Spinal cord (tissue), 10 donors: ENCODE measurements around the gene MRGPRD. TPM values are rescaled to one million over a fixed set of nuclear protein-coding genes. Genes with fewer than 3 reads are reported as not detected.
A peak's percentile ranks its signal among the peaks of the same experiment; 100 is the strongest.

Experiments
- DNase-seq, 6 donors: peaks; one replicate each; pipeline versions ENCODE4 v3.0.0 to v3.0.0-alpha.2; 2013 to 2015; ENCODE audit warnings: low spot score in 6 of 6, low read depth in 4 of 6
- H3K27ac ChIP-seq: one replicate; pipeline ENCODE4 v1.5.1; 2013; ENCODE audit warnings: low read depth, low read length, control low read depth
- H3K27me3 ChIP-seq: one replicate; pipeline ENCODE4 v1.6.1; 2013; ENCODE audit warnings: low read length; ENCODE audit not compliant: control insufficient read depth, insufficient read depth
- H3K36me3 ChIP-seq: one replicate; pipeline ENCODE4 v1.6.1; 2013; ENCODE audit warnings: low read length; ENCODE audit not compliant: control insufficient read depth, insufficient read depth
- H3K4me1 ChIP-seq: one replicate; pipeline ENCODE4 v1.6.1; 2013; ENCODE audit warnings: low read length; ENCODE audit not compliant: control insufficient read depth, insufficient read depth
- H3K4me3 ChIP-seq: one replicate; pipeline ENCODE4 v1.5.1; 2013; ENCODE audit warnings: low read depth, low read length, control low read depth
- H3K9me3 ChIP-seq: one replicate; pipeline ENCODE4 v1.6.1; 2013; ENCODE audit warnings: low read length; ENCODE audit not compliant: control insufficient read depth, insufficient read depth
- WGBS: methylation state at CpG from one replicate; pipeline ENCODE4 v1.1.5; 2013; ENCODE audit warnings: missing lambda C conversion rate; ENCODE audit not compliant: insufficient coverage; 5-methylcytosine and 5-hydroxymethylcytosine counted together
- polyA plus RNA-seq, 2 donors: library from polyadenylated mRNA; unstranded; fragments of 120-200 nt; gene quantifications; one replicate each; pipeline ENCODE4 v1.2.1, GENCODE V29; 2013; ENCODE audit not compliant: insufficient read length in 2 of 2
- total RNA-seq, 2 donors: library from RNA; depleted of rRNA in 1 of 2; stranded (reverse); fragments of 120-200 nt in 1 of 2; fragments of >200 nt in 1 of 2; gene quantifications; one replicate each; pipeline versions ENCODE4 v1.2.3 to v1.2.4, GENCODE V29; 2013 to 2014
- donor health status: healthy.

The MRGPRD gene
- total and polyA plus RNA-seq, 4 donors, result 0.89 TPM; not detected in 3

DNA sequence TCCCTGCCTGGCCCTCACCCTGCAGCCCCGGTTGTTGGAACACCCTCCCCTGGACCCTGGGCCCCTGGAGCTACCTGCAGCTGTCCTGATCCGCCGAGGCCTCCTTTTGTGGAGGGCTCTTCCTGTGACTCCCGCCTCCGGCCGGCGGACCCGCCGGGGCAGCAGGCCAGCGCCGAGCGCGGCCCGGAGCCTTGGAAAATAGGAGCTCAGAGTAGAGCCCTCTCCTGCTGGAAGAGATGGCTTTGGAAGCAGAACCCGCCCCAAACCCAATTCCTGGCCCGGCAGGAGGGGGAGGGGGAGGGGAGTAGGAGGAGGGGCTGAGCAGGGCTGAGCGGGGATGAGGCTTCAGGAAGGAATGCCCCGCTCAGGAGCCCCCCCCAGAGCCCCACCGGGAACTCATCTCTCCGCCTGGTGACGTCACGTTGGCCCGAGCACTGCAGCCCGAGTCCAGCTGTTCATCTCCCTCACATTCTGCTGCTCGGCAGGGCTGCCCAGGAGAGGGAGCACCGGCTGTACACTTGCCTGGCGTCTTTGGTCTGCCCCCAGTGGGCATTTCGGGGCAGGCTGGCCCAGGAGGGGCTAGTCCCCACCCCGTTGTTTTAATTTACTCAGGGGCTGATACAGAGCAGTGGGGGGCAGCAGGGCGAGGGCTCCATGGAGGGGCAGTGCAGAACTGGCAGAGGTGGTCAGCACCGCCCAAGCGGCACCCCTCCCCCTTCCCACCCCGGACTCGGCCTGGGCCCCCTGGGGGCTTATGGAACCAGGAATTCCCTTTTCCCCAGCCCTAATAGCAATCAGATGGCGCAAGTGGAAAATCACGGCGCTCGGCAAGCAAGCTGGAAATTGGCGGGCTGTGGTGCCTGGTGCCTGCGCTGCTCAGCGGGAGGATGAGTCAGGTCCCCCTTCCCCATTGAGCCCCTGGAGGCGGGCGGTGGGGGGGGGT is 32.5 kb upstream of the MRGPRD start, which contains the start of gene MRGPRF:
TSS of gene MRGPRF (minus strand) at position 238 of the 943 bp plus-strand sequence. CDS start 3,345 bp downstream, outside the sequence.
- peak in 2 of 6 donors; percentile 28 to 81 for DNase-seq

DNA sequence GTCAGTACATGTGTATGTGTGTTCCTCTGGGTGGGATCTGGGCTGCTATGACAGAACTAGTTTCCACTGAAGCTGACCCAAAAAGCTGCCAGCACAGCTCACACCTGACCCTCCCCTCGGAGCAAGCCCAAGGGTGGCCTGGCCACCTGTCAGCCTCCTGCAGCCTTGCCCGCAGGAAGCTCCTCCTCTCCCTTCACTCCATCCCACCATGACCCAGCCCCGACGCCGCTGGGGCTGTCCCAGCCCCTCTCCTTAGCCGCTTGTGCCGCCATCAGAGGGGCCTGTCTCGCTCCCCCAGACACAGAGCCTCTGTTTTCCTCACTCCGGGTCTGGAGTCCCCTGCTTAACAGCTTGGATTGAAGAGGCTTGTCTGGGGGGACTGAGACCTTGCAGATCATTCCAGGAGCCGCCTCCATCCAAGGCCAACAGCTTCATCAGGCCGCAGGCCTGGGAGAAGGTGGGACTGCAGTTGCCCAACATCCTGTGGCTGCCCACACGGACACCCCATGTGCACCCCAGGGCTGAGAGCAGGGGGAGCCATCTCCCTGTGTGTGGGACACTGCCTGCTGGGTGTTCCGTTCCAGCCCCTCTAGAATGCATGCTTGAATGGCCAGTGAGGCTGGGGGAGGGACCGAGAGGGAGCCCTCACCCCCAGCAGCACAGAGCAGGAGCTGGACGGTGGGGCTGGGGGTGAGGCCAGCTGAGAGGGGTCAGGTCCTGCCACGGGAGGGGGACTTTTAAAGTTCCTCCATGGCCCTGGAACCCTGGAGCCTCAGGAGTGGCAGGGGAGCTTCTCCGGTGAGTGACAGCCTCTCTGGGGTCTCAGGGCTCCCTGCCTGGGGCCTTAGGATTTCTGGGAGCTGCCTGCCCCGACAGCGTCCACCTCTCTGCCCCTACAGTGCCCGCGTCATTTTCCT is 31.6 kb upstream of the MRGPRD start:
- Histone ChIP-seq H3K4me3 (peak overlapping the region; percentile 42), H3K27me3 (peaks cover 39% of the 10 kb centered on the region), H3K27ac (peak overlapping the region; percentile 35), H3K4me1 (peaks cover 73% of the 10 kb centered on the region), H3K9me3 (no peaks in the 10 kb centered on the region), H3K36me3 (no peaks in the 10 kb centered on the region)
- 47% methylated on average over 16 of the region's 21 CpGs for WGBS
- DNase-seq, result peak in 1 of 6 donors; percentile 33

More for the DNA sequence above, 32.5 kb upstream of the MRGPRD start, which contains the start of gene MRGPRF:
- H3K4me3 ChIP-seq, result peak within 1 kb of the TSS; percentile 42
- H3K9me3 ChIP-seq, result no peaks in the 10 kb centered on the region
- H3K4me1 ChIP-seq, result peaks cover 67% of the 10 kb centered on the region
- 5% methylated on average over 34 of the region's 43 CpGs for WGBS
- H3K27ac ChIP-seq, result peak within 1 kb of the TSS; percentile 70
- peaks cover 39% of the 10 kb centered on the region for H3K27me3 ChIP-seq
- no peaks in the 10 kb centered on the region for H3K36me3 ChIP-seq

DNA sequence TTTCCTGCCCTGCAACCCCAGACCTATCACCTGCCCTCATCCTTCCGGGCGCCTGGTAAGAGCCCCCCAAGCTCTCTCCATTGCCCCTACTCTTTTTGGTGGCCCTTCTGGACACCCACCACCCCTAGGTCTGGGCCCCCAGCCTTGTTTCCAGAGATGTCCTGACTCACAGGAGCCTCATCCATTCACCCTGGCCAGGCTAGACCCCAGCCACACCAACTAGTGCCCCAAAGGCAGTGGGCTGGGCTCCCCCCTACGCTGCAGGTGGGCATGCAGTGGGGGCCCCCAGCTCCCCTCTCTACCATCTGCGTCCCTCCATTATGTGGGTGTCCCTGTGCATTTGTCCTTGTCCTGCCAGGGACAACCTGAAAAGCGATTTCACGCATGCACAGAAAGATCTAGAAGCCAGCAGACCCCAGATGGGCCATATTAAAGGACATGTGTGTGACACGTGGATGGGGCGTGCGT is 30.9 kb upstream of the MRGPRD start:
- peak overlapping the region; percentile 42 for H3K4me3 ChIP-seq
- WGBS, result 78% methylated on average over 9 of the region's 9 CpGs

DNA sequence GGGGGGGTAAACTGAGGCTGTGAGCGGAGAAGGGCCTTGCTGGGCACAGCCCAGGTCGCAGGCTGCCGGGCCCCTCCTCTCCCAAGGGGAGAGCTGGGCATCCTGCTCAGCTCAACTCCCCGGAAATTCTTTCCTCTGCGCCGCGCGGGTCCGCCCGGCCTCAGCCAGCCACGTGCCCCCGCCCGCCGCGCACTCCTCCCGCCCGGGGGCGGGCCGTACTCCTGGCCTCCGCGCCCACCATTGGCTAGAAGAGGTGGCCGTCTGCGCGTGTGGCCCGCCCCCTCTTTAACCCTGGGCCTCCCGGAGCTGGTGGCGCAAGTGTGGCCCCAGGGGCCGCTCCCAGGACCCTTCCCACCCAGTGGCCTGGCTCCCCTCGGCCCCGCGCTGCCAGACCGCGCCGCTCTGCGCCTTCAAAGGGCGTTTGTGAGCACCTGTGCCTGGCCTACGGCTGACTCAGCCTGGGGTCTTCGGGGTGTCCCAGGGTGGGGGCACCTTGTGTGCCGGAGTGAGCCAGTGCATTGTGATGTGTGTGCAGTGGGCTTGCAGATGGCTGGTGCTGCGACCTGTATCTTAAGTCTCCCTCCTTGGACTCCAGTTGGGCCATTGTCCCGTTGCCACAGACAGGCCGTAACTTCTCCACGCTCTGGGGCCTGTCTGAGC is 30.3 kb upstream of the MRGPRD start:
- peak overlapping the region; percentile 42 for H3K4me3 ChIP-seq
- peaks cover 73% of the 10 kb centered on the region for H3K4me1 ChIP-seq
- WGBS, result 10% methylated on average over 39 of the region's 43 CpGs
- peaks cover 39% of the 10 kb centered on the region for H3K27me3 ChIP-seq
- no peaks in the 10 kb centered on the region for H3K9me3 ChIP-seq
- no peaks in the 10 kb centered on the region for H3K36me3 ChIP-seq
- H3K27ac ChIP-seq, result no peak overlapping the region
- DNase-seq, result peak in 4 of 6 donors; percentile 26 to 92 (median 58)

More for the DNA sequence above, 30.9 kb upstream of the MRGPRD start:
- Histone ChIP-seq H3K27me3 (peaks cover 39% of the 10 kb centered on the region), H3K9me3 (no peaks in the 10 kb centered on the region), H3K36me3 (no peaks in the 10 kb centered on the region), H3K27ac (no peak overlapping the region), H3K4me1 (peaks cover 73% of the 10 kb centered on the region)
- DNase-seq, result no peak

DNA sequence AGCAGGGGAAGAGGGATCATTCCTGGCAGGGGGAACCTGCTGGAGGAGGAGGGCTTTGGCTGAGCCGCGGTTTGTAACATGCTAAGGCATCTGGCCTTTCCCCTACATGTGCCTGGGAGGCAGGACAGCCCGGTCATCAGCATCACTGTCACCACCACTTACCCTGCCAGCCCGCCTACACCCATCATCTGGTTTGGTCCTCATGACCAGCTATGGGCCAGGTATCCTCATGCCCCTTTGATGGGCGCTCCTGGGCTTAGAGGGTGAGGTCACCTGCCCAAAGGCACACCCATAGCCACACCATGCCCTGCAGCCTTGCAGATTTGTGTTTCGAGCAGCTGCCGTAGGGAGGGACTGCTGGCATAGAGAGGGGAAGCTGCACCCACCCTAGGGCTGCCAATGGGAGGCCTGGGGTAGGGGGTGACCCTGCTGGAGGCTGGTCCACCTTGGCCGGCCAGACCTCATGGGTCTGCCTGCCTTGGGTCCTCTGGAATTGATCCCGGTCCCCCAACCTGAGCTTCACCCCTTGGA is 29.6 kb upstream of the MRGPRD start:
- WGBS, result 59% methylated on average over 8 of the region's 9 CpGs
- DNase-seq, result no peak
- Histone ChIP-seq H3K4me3 (peak overlapping the region; percentile 35), H3K9me3 (no peaks in the 10 kb centered on the region), H3K27me3 (peaks cover 39% of the 10 kb centered on the region), H3K4me1 (peaks cover 73% of the 10 kb centered on the region), H3K36me3 (peaks cover 2% of the 10 kb centered on the region), H3K27ac (no peak overlapping the region)

DNA sequence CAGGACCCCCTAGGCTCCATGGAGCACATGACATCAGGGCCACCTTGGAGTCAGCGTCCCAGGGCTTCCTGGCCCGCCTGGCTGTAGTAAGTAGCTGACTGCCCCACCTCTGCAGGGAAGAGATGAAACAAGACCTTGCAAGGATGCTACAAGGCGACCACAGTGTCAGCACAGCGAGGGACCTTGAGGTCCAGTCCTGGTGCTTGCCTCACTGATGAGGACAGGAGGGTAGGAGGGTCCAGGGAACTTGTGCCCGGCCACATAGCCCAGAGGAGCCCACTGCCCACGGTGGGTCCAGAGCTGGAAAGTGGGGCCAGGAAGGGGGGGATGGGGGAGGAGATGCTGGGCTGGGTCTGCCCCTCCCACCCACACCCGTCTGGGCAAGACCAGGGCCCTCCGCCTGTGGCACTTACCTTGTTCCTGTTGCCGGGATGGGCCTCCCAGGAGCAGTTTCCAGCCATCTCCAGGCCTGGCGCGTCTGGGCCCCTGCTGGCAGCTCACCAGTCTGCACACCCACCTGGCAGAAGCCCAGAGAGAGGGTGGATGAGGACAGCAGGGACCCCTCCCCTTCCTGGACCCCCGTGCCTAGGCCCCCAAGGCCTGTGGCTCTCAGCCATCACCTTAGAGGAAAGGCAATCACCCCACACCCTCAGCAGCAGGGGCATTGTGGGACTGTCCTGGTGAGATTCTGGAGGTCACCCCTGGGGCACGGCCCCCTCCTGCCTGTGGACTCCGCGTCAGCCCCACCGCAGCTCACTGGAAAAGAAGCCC is 28.8 kb upstream of the MRGPRD start:
- Histone ChIP-seq H3K27ac (no peak overlapping the region), H3K36me3 (peaks cover 3% of the 10 kb centered on the region), H3K9me3 (no peaks in the 10 kb centered on the region), H3K27me3 (peaks cover 36% of the 10 kb centered on the region), H3K4me3 (no peak overlapping the region), H3K4me1 (peaks cover 72% of the 10 kb centered on the region)
- WGBS, result 71% methylated on average over 11 of the region's 16 CpGs
- peak in 2 of 6 donors; percentile 45 to 55 for DNase-seq

DNA sequence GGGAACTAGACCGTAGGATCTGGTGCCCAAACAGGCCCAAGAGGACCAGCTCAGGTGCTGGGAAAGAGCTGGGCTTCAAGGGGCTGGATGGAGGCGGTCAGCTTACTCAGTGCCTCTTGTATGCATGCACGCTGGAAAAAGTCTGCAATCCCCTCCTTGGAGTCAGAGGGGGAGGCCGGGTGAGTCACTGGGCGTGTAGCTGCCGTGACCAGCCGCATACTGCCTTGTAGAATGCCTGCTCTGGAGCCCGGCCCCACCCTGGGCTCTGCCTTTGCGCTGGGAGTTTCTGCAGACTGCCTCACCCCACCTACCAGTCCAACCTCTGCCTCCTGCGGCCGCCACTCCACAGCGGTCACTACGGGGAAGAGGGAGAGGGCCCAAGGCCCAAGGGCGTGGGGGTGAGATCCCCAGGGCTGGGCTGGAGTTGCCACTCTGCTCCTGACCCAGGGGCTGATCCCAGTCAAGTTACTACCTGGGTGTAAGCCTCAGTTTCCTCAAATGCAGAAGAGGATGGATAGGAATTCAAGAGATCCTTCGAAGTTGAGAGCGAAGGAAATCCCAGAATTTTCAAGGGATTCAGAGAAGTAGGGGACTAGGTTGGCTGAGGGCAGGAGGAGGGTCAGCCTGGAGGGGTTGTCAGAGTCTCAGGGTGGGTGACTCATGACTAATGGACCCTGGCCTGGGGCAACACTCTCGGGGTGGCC is 28.1 kb upstream of the MRGPRD start:
- DNase-seq, result peak in 1 of 6 donors; percentile 44
- H3K36me3 ChIP-seq, result peaks cover 3% of the 10 kb centered on the region
- peak overlapping the region; percentile 61 for H3K27ac ChIP-seq
- H3K4me3 ChIP-seq, result no peak overlapping the region
- peaks cover 31% of the 10 kb centered on the region for H3K27me3 ChIP-seq
- H3K4me1 ChIP-seq, result peaks cover 65% of the 10 kb centered on the region
- 80% methylated on average over 16 of the region's 17 CpGs for WGBS
- H3K9me3 ChIP-seq, result no peaks in the 10 kb centered on the region

DNA sequence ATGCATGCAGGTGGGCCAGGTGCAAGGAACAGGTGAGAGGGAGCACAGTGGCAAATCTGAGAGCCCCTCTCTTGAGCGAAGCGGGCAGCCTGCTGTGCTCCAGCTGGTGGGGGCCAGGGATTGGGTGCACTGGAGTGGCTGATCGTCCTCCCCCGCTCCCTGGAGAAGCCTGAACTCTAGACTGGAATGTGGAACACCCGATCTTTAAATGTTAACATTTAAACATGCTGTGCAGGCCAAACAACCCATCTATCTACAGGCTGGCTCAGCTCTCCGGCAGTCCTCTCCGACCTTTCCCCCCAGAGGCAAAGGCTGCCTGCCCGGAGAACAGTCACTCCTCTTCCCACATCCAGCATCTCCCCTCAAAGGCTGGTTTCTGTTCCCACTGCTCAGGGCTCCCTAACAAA is 27.2 kb upstream of the MRGPRD start:
- peak overlapping the region; percentile 61 for H3K27ac ChIP-seq
- peaks cover 56% of the 10 kb centered on the region for H3K4me1 ChIP-seq
- H3K36me3 ChIP-seq, result peaks cover 3% of the 10 kb centered on the region
- DNase-seq, result no peak
- 55% methylated on average over 6 of the region's 8 CpGs for WGBS
- peaks cover 23% of the 10 kb centered on the region for H3K27me3 ChIP-seq
- no peaks in the 10 kb centered on the region for H3K9me3 ChIP-seq
- no peak overlapping the region for H3K4me3 ChIP-seq
